ENCODE data around the gene SLC13A1.
"Not testable (repeated sequence)": the region's sequence is repeated elsewhere in the genome, so short reads cannot be mapped to it uniquely, and the experiment has no call there.

SLC13A1 gene, protein sequence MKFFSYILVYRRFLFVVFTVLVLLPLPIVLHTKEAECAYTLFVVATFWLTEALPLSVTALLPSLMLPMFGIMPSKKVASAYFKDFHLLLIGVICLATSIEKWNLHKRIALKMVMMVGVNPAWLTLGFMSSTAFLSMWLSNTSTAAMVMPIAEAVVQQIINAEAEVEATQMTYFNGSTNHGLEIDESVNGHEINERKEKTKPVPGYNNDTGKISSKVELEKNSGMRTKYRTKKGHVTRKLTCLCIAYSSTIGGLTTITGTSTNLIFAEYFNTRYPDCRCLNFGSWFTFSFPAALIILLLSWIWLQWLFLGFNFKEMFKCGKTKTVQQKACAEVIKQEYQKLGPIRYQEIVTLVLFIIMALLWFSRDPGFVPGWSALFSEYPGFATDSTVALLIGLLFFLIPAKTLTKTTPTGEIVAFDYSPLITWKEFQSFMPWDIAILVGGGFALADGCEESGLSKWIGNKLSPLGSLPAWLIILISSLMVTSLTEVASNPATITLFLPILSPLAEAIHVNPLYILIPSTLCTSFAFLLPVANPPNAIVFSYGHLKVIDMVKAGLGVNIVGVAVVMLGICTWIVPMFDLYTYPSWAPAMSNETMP

GRCh38 chr7:123199883-123200282 lies at the start of gene SLC13A1:
SLC13A1 (minus strand) TSS chr7:123199969; CDS start chr7:123199946, 23 bp downstream.
- no peak for DNase-seq

DNA sequence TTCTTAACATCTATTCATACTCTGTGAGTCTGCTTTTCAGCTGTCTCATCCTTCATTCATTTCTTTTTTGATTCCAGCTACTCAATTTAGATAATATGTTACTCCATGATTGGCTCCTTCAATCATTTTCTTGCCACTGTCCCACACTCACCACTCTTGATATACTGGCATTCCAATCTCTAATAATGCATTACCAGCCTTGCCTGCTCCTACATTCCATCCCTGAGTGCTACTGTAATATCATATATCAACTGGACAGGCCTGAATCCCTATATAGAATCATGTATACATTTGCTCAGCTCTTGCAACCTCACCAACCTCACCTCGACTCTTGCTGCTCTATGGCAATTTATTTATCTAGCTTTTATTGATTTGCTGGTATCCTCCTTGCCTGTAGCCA lies 45.0 kb upstream of the SLC13A1 start:
- DNase-seq, result no peak

- no peak for DNase-seq
Observed at GRCh38 chr7:123242467-123243092, 42.8 kb upstream of the SLC13A1 start.

GRCh38 chr7:123241809-123242208 lies 42.0 kb upstream of the SLC13A1 start:
- no peak for DNase-seq

DNA sequence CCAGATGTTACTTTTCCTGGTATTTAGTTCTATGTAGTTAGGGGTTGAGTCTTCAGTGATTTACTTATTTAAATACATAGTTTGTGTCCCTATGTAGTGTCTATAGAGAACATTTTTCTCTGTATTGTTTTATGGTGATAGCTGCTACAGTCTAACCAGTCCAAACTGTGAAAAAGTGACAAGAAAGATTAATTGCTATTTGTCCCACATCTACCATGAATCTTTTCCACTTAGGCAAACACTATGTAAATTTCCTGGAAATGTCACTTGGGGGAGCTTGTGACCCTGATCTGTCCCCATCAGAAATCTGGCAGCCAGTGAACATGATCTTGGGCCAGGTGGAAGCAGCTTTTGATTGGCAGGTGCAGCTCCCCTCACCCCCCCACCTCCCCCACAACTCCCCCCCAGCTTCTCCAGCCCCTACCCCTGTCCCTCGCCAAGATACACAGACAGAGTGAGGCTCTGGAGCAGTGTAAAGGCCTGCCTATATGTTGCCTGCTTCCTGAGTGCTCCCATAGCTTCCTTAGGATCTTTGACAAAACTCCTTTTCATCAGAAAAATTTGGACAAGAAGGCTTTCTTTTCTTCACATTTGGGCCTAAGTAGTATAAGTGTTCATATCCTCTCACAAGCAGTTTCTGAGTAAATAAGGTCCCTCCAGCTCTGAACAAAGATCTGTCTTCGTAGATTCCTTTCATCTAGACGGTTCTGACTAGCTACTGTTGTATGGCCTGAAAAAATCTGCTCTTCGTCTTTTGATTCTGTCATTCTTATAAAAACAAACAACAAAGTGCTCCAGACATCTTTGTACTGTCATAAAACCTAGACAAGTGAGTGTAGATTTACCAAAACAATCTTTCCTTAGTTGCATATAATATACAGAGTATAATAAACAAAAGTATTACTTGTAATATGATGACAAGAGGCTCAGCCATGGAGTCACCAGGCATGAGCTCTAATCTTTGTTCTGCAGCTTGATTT lies 31.5 kb upstream of the SLC13A1 start:
- no peak for DNase-seq

DNA sequence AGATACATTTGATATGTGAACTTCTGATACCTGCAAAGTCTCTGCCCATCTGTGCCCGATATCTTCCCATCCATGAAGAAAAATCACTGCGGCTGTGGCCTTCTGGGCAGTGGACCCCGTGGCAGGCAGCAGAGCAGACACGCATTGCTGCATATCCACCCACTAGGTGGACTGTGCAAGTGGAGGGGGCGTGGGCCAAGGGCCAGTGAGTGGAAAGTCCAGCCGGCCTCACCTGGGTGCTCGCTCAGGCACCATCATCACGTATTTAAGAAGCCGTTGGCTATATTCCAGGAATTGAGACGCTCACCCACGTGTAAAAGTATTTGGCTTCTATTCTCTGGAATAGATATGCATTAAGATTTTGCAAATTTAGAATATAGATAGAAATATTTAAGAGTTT lies 30.8 kb upstream of the SLC13A1 start:
- no peak for DNase-seq

GRCh38 chr7:123230147-123230546 lies 30.4 kb upstream of the SLC13A1 start:
- no peak for DNase-seq

GRCh38 chr7:123229426-123229825 lies 29.7 kb upstream of the SLC13A1 start:
- no peak for DNase-seq

DNA sequence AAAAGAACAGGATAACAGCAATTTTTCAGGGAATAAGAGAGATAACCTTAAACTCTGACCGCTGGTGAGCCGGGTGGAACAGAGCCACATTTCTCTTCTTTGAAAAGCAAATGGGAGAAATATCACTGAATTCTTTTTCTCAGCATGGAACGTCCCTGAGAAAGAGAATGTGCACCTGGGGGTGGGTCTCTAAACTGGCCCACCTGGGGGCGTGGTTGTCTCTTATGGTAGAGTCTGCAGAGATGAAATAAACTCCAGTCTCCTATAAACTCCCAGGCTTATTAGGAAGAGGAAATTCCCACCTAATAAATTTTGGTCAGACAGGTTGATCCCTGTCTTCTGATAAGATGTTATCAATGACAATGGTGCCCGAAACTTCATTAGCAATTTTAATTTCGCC lies 27.9 kb upstream of the SLC13A1 start:
- not testable (repeated sequence) for DNase-seq

GRCh38 chr7:123220396-123220795 lies 20.6 kb upstream of the SLC13A1 start:
- no peak for DNase-seq

- no peak for DNase-seq
Observed at GRCh38 chr7:123218866-123219265, 19.1 kb upstream of the SLC13A1 start.

GRCh38 chr7:123216825-123217224 lies 17.1 kb upstream of the SLC13A1 start:
- no peak for DNase-seq

DNA sequence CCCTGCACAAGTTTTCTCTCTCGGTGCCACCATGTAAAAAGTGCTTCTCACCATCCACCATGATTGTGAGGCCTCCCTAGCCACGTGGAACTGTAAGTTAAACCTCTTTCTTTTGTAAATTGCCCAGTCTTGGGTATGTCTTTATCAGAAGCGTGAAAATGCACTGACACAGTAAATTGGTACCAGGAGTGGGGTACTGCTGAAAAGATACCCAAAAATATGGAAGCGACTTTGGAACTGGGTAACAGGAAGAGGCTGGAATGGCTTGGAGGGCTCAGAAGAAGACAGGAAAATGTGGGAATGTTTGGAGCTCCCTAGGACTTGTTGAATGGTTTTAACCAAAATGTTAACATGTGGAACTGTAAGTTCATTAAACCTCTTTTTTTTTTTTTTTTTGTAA lies 15.6 kb upstream of the SLC13A1 start:
- DNase-seq, result no peak

DNA sequence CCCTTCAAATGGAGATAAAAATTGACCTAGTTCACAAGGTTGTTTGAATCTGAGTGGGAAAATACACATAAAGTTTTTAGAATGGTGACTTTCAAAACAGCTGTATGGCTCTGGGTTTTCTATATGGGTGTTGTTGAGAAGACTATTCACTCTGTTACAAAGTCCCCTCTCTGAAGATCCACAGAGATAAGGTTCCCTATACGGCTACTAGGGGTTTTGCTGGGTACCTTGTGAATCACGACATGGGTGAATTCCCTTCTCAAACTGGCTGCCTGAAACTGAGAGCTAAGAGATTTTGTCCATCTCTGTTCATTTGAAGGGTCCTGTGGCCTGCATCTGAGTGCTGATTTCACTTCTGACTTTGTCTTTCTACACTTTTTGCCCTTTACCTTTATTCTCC lies 11.8 kb upstream of the SLC13A1 start:
- no peak for DNase-seq

DNA sequence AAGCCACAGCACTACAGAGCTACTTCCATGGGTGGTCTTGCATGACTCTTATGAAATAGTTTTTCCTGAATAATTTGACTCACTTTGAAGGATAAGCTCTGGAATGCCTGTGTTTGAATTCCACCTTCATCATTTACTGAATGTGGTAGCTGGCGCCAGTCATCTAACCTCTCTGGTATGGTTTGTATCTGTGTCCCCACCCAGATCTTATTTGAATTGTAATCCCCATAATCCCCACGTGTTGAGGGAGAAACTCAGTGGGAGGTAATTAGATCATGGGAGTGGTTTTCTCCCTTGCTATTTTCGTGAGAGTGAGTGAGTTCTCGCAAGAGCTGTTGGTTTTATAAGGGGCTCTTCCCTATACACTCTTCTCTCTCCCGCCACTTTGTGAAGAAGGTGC lies 11.2 kb upstream of the SLC13A1 start:
- no peak for DNase-seq

GRCh38 chr7:123209786-123210185 lies 10.0 kb upstream of the SLC13A1 start:
- DNase-seq, result no peak

GRCh38 chr7:123208793-123209192 lies 9.0 kb upstream of the SLC13A1 start:
- DNase-seq, result no peak

DNA sequence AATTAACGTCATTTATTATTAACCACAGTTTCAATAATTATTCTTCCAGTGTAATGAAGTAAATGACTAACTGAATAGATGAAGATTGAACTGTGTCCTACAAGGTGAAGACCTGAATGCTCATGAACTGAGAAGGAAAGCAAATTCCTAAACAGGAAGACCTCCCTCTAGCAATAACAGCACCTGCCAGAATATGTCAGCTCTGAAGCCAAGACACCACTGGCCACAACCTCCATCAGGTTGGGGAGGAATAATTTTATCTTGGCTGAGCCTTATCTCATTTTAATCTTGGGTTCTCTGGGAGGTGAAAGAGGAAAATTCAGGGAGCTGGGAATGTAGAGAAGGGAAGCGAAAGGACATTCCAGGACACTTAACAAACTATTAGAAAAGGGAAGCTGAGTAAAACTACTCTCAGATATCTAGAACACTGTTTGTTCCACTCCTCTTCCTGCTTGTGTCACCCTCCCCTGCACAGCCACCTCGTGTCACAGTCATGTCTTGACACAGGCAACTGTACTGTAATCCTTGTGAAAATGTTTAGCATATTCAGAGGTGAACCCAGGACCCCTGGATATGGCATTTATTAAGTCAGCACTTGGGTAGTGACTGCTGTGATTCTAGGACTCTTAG lies 4.6 kb upstream of the SLC13A1 start:
- no peak for DNase-seq

DNA sequence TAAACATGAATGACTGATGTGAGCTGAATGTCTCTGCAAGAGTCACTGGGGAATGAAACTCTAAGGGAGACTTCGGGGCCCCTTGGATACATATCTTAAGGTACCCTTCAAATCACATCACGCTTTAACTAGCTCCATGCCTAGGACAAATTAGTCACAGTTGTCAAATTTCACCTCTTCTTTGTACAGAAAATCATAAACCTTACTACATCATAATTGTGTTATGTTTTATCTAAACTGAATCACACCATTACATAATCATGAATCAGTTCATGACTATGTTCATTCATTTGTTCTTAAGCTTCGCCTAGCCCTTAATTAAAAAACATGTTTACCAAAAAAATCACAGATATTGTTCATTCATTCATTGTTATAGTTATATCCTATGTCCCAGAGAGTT lies 2.1 kb upstream of the SLC13A1 start:
- no peak for DNase-seq

GRCh38 chr7:123198668-123199652 lies 809 bp downstream of the SLC13A1 start:
- DNase-seq, result no peak

GRCh38 chr7:123198111-123198510 lies 1.7 kb downstream of the SLC13A1 start:
- DNase-seq, result no peak

All from activated CD4-positive, alpha-beta T cell treated with anti-CD3 and anti-CD28 coated beads for 4 hours (primary cell).